ENCODE data around the gene ADGRV1. TPM values are rescaled to one million over a fixed set of nuclear protein-coding genes. Genes with fewer than 3 reads are reported as not detected.
"Not testable (repeated sequence)": the region's sequence is repeated elsewhere in the genome, so short reads cannot be mapped to it uniquely, and the experiment has no call there.

The ADGRV1 gene
- polyA plus RNA-seq, 4 donors, result 10.7 to 13.9 (median 11.3) TPM

DNA sequence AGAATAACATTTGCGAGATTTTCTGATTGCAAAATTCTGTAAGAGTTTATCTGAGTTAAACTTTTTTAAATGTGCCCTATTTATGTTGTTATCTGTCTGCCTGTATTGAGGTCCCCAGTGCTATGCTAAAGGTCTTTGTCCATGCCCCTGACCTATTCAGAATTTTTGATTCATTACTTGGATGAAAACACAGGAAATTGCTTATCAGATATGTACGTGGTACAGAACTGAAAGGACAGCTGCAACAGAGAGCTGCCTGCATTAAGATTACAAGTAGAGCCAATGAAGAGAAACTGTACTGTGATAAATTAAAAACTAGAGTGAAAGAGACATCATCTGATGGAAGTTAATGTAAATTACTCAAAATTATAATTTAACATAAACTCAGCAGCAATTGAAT, 408.8 kb downstream of the ADGRV1 start:
- no peak for DNase-seq (ENCODE audit: low read depth in 4 of 4, low spot score in 2 of 4)

DNA sequence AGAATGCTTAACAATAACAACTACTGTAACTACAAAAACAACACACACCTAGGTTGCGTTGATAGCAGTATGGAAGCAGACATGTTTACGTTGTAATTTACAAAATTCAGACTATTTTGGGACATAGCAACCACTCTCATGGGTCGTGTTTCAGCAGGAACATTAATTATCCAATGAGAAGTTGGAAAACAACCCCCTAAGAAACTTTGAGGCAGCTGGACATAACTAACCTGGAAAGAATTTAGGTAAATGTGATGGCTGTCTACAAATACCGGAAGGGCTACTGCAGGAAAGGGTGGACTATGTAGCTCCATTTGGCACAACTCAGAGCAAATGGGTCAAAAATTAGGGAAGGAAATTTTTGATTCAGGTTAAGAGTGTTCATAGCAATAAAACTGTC, 409.3 kb downstream of the ADGRV1 start:
- DNase-seq (ENCODE audit: low read depth in 4 of 4, low spot score in 2 of 4), result no peak

DNA sequence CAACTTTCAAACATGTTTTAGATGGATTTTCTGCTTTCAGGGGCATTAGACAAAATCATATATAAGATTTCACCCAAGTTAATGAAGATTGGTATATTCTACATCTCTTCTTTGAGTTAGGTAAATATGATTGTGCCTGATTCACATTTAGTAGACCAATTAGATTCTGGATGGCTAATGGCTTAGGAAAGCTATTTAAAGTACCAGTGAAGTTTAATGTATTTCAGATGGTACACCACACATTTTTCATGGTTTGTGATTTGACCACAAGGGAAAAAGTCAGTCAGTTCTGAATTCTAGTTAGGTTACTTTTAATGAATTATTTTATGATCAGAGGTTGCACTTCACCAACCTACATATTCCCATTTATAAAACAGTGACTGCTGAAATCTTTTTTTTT, 409.7 kb downstream of the ADGRV1 start:
- DNase-seq (ENCODE audit: low read depth in 4 of 4, low spot score in 2 of 4), result no peak

DNA sequence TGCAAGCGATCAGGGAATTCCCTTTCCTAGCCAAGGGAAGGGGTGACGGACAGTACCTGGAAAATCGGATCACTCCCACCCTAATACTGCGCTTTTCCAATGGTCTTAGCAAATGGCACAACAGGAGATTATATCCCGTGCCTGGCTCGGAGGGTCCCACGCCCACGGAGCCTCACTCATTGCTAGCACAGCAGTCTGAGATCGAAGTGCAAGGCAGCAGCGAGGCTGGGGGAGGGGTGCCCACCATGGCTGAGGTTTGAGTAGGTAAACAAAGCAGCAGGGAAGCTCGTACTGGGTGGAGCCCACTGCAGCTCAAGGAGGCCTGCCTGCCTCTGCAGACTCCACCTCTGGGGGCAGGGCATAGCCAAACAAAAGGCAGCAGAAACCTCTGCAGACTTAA, 411.3 kb downstream of the ADGRV1 start:
- DNase-seq (ENCODE audit: low read depth in 4 of 4, low spot score in 2 of 4), result not testable (repeated sequence)

DNA sequence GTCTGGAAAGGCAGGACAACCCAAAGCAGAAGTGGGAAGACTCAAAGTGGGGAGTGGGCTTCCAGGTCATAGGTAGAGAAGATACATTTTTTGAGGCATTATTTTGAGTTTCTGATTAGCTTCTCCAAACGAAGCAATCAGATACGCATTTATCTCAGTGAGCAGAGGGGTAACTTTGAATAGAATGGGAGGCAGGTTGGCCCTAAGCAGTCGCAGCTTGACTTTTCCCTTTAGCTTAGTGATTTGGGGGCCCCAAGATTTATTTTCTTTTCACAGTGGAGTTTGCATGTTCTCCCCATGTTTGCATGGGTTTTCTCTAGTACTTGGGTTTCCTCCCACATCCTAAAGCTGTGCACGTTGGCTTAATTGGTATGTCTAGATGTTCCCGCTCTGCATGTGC, 422.6 kb downstream of the ADGRV1 start:
- DNase-seq (ENCODE audit: low read depth in 4 of 4, low spot score in 2 of 4), result no peak

DNA sequence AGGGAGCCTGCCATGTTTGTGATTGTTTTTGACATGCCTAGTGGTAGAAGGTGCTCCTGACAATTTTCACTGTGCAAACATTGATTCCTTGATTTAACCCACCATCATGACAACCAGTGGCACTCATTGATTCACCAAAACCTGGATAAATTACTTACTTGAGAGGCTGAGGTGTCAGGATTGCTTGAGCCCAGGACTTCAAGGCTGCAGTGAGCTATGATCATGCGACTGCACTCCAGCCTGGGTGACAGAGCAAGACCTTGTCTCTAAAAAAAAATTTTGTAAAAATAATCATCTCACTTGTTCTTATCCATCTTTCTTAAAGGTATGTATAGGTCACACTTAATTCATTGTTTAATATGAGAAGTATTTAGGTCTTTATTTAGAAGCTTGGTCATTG, 423.2 kb downstream of the ADGRV1 start:
- DNase-seq (ENCODE audit: low read depth in 4 of 4, low spot score in 2 of 4), result no peak

DNA sequence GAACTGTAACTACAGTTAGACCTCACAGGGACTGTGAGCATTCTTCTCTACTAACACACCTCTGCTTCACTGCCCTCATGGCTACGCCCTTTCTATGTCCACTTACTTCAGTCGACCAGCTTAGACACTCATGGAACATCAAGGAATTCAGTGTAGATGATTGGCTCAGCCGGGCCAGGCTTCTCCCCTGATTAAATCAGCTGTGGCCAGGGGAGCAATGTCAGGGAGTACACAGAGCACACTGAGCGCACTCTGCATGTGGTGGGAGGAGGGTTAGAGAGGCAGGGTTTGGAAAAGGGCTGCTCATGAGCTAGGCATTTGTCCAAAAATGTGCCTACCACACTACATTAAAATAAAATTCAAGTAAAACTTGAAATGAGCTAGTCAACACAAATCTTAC, 424.0 kb downstream of the ADGRV1 start:
- DNase-seq (ENCODE audit: low read depth in 4 of 4, low spot score in 2 of 4), result no peak

DNA sequence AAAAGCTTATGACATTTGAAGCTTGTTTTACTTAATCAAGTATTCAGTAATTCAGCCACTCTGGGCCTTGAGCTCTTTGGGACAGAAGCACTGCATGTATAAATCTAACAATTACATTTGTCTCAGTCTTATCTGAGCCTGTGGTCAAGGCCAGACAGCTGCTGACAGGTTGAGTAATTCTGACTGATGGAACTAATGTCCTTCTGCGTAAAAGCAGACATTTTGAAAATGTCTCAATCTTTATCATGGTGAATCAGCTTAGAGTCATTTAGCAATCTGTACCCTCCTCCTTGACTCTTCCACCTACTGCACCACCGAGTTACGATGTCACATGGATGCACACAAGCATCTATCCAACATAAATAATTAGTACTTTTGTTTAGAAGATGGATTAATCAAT, 424.6 kb downstream of the ADGRV1 start:
- DNase-seq (ENCODE audit: low read depth in 4 of 4, low spot score in 2 of 4), result no peak

DNA sequence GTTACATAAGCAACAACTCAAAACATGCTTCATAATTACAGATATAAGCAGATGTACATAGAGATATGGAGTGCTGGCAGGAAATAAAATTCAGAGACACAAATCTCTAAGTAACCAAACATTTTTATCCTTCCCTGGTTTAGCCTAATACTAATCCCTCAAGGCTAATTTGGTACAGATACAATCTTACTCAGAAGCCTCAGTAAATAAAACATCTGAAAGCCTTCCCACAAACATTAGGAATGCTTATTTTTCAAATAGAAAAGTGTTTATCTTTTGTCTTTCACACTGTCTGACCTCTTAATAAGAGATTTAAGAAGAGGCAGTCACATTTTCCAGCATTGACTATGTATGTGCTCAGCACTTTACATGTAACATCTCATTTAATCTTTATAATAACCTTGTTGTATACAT, 425.1 kb downstream of the ADGRV1 start:
- DNase-seq (ENCODE audit: low read depth in 4 of 4, low spot score in 2 of 4), result no peak

DNA sequence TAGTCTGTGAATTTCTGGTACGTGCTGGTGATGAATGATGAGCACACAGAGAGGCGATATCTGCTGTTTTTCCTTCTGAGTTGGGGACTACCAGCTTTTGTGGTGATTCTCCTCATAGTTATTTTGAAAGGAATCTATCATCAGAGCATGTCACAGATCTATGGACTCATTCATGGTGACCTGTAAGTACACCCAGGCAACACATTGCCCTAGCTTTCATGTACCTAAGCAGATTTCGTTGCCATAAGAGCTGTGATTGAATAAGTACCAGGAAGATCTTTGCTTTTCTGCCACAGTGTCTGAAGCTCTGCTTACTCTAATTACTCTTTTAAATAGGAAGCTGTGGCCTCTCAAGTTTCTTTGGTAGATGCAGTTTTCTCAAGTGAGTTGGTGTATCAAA, 426.7 kb downstream of the ADGRV1 start:
- no peak for DNase-seq (ENCODE audit: low read depth in 4 of 4, low spot score in 2 of 4)

DNA sequence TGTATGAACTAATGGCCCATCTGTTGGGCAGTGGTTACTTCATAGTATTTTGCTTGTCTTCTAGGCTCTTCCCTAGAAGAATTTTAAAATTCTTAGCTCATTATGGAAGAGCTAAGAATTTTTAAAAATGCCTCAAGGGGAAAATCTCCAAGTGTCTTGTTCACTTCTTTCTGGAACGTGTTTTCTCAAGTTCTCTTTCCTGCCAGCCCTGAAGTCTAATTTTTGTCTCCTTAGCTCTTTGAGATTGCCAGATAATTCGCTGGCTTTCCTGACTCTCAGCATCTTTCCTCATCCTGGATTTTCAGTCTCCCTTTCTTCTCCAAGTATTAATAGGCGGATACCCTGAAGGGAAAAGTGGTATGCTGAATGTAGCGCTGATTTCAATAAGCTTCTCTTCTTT, 429.1 kb downstream of the ADGRV1 start:
- no peak for DNase-seq (ENCODE audit: low read depth in 4 of 4, low spot score in 2 of 4)

DNA sequence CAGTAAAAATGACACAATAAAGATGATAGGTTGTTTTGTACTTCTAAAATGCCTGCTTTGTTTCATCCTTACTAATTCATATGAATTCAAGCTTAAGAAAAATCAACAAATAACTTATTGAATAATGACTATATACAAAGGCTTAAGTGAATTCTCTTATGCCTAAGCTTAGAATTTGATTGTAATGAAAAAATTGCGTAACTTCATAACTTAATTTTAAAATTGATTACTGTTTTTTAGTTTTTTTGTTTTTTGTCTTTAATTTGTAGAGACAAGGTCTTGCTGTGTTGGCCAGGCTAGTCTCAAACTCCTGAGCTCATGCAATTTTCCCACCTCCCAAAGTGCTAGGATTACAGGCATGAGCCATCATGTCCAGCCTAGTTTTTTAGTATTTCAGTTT, 432.6 kb downstream of the ADGRV1 start:
- DNase-seq (ENCODE audit: low read depth in 4 of 4, low spot score in 2 of 4), result no peak

DNA sequence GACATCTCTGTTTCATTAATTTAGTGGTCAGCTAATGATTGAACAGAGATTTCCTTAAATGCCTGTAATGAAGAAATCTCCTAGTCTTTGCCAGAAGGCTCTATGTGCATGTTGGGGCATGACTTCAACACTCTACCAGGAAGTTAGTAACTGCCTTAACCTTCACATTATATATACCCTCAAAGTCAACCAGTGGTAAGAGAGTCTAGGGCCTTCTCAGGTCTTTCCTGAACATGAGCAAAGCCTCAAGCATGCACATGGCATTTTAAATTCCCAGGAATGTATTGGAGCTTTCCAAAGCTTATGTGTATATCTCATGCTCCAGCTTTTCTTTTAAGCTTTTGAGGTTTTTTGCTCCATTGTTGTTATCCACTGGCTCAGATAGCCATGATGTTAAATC, 436.2 kb downstream of the ADGRV1 start:
- no peak for DNase-seq (ENCODE audit: low read depth in 4 of 4, low spot score in 2 of 4)

DNA sequence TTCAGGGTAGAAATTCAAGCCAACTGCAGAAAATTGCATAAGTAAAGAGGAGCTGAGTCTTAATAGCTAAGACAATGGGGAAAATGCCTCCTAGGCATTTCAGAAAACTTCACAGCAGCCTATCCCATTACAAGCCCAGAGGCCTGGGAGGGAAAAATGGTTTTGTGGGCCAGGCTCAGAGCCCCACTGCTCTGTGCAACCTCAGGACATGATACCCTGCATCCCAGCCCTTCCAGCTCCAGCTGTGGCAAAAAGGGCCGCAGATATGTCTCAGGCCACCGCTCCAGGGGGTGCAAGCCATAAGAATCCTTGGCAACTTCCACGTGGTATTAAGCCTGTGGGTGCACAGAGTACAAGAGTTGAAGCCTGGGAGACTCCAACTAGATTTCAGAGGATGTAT, 437.5 kb downstream of the ADGRV1 start:
- DNase-seq (ENCODE audit: low read depth in 4 of 4, low spot score in 2 of 4), result no peak

DNA sequence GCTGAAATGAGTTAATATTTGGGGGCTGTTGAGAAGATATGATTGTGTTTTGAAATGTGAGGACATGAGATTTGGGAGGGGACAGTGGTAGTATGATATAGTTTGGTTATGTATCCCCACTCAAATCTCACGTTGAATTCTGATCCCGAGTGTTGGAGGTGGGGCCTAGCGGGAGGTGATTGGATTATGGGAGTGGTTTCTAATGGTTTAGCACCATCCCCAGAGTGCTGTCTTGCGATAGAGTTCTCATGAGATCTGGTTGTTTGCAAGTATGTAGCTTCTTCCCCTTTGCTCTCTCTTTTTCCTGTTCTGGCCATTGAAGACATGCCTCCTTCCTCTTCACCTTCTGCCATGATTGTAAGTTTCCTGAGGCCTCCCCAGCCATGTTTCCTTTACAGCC, 438.5 kb downstream of the ADGRV1 start:
- DNase-seq (ENCODE audit: low read depth in 4 of 4, low spot score in 2 of 4), result no peak

DNA sequence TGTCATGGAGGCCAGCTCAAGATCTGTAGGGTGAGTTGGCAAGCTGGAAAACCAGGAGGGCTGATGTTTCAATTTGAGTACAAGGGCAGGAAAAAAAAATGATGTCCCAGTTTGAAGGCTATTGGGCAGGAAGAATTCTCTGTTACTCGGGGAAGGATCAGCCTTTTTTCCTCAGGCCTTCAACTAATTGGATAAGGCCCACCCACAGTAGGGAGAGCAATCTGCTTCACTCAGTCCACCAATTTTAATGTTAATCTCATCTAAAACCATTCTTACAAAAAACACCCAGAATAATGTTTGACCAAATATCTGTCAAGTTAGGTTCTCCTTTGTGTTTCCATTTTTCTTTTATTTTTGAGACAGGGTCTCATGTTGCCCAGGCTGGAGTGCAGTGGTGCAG, 442.1 kb downstream of the ADGRV1 start:
- no peak for DNase-seq (ENCODE audit: low read depth in 4 of 4, low spot score in 2 of 4)

DNA sequence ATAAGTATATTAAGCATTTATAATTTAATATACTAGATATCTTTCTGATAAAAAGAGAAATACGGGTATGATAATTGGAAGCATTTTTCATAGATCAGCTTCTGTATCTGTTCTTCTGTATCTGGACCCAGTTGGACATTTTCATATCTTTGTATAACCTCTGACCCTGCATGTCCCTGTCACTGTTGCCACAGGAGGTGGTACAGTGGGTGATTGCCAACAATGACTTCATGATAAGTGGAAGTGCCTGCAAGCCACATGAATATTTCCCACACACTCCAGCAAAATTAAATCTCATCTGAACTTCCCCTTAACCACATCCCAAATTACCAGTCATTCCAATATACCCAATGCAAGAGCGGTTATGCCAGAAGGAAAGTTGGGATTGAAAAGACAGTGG, 448.1 kb downstream of the ADGRV1 start:
- no peak for DNase-seq (ENCODE audit: low read depth in 4 of 4, low spot score in 2 of 4)

DNA sequence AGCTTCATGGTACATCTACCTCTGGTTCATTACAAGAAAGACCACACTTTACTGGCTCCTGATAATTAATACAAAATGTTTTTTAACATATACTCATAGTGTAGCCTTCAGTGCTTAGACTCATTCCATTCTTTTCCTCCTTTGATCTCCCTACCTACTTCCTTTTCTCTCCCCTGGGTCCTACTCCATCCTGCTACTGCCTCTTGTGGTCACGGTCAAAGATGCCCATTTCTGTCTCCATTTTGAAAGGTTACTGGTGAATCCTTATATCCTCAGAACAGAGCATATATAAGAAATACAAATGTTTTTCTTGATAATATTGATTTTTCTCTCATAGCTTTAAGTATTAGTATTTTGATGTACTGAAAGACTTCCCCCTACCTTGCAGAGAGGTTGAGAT, 448.7 kb downstream of the ADGRV1 start:
- no peak for DNase-seq (ENCODE audit: low read depth in 4 of 4, low spot score in 2 of 4)

DNA sequence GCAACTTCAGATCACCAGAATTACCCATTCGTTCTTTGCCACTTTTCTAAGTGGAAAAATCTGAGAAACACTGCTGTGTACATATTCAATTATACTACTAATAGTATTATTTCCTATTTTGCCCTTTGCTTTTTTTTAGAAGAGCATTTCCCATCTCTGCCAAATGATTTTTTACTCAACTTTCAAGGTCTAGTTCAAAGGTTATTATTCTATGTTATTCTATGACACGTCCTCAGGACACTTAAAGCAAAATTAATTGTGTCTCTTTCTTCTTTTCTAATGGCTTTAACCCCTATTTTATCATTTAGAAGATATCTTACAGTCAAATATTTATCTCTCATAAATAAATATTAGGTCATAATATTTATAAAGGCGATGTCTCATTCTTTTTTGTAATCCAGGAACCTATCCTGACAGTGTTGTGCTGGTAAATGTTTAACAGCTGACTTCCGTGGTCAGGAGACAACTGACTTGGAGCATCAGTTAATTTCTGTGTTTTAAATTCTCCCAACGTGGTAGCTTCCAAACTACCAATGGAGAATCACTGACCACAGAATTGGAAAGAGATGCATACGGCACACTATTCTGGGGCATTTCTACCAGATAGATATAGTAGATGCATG, 449.3 kb downstream of the ADGRV1 start:
- no peak for DNase-seq (ENCODE audit: low read depth in 4 of 4, low spot score in 2 of 4)

DNA sequence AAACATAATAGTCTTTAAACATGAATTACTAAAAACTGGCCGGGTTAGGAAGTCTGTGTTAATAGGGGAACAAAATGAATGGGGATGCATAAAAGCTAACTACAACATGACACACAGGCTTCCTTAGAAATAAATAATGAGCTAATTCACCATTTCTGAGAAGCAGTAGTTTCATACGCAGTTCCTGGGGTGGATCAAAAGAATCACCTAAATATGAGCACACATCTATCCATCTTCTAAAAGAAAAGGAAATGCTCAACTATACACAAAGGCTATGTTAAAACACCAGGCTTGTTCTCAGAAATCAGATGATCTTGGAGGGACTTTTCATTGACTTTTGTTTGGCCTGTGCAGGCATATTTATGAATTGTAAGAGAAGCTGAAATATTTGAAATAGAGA, 451.5 kb downstream of the ADGRV1 start:
- DNase-seq (ENCODE audit: low read depth in 4 of 4, low spot score in 2 of 4), result no peak

DNA sequence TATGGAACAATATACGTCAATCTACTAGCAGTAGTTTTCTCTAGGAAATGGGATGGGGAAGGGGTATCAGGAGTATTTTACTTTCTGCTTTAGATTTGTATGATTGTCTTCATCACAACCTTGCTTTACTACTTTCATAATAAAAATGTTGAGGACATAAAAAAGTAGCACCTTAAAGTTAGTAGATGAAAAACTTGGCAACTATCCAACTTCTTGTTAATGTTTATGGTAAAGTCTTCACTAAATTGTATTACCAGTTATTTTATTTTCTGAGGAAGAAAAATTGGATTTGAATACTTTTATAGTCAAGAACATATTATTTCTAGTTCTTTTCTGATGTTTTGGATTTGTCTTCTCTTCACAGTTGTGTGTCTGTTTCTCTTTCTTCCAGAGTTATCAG, 452.4 kb downstream of the ADGRV1 start:
- DNase-seq (ENCODE audit: low read depth in 4 of 4, low spot score in 2 of 4), result no peak

DNA sequence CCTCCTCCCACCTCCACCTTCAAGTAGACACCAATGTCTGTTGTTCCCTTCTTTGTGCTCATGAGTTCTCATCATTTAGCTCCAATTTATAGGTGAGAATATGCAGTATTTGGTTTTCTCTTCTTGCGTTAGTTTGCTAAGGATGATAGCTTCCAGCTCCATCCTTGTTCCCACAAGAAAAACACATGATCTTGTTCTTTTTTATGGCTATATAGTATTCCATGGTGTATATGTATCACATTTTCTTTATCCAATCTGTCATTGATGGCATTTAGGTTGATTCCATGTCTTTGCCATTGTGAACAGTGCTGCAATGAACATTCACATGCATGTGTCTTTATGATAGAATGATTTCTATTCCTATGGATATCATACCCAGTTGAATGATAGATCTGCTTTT, 454.3 kb downstream of the ADGRV1 start:
- DNase-seq (ENCODE audit: low read depth in 4 of 4, low spot score in 2 of 4), result not testable (repeated sequence)

DNA sequence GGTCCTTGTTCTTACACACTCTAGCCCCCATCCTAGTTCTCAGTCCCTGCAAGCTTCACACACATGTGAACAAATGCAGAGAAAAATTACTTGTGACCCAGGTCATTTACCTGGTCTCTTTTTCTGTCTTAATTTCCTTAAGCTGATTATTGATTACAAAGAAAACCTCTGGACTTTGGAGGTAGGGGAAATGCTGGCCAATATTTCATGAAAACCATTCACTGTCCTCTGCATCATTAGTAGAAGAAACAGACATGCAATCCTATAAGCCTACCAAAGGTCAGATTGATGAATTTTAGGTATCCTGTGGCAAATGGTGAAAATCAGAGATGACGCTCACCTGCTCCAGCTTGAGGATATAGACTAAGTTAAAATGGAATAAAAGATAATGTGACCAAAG, 457.7 kb downstream of the ADGRV1 start:
- no peak for DNase-seq (ENCODE audit: low read depth in 4 of 4, low spot score in 2 of 4)

Data from left renal cortex interstitium (tissue), 4 donors.